CD4-positive, alpha-beta T cell treated with Interleukin-17A for 1 hour (primary cell): ENCODE data around the gene ATP8B4.
"Not testable (repeated sequence)": the region's sequence is repeated elsewhere in the genome, so short reads cannot be mapped to it uniquely, and the experiment has no call there.

Experiments used
- DNase-seq: peaks from one replicate; pipeline ENCODE4 v3.0.0-alpha.2; 2020

ATP8B4 gene

DNA sequence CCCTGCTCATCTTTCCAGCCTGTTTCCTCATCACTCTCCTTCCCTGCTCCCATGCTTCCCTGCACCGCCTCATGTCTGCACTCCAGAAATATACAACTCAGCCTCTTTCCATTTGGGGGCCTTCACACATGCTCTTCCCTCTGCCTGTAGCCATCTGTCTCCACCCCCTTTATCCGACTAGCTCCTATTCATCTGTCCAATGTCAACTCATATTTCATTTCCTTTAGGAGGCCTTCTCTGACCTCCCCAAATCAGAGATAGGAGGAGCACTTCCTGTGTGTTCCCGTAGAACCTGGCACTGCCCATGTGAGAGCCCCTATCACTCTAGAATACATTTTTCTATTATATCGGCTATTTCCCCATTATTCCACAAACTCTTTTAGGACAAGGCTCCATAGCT, 10.6 kb downstream of the ATP8B4 start:
- no peak for DNase-seq

DNA sequence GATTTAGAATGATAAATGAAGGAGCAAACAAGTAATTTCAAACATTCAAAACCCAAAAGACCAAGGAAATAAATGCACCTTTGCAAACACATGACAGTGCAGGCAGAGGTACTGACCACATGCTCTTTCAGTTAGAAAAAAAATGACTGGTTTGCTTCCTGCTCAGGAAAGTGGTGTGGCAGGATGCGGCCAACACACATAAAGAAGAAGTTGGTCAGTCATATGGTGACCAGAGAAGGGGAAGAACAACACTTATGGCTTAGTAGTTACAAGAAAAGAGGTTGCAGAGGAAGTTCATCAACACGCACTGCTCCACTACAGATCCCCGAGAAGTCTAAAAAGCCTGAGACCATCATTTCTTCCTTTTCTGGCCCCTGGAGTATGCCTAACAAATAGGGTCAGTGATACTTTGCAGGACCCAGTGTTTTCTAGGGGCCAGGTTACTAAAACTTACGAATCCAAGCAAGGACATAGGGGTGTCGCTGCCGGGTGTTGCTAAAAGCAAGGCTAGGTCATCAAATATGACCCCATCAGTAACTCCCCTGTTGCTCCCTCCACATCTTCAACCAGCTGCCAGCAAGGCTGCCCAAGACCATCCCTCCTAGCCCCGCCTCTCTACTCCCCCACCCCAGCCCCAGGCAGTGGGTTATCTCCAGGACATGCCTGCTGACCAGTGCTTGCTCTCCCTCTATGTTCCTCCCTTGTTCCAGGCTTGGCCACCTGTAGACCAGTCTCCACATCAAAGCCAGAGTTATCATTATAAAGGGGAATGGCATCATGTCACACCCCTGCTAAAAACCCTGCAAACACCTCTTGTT, 11.2 kb downstream of the ATP8B4 start:
- DNase-seq: peak; percentile 41

DNA sequence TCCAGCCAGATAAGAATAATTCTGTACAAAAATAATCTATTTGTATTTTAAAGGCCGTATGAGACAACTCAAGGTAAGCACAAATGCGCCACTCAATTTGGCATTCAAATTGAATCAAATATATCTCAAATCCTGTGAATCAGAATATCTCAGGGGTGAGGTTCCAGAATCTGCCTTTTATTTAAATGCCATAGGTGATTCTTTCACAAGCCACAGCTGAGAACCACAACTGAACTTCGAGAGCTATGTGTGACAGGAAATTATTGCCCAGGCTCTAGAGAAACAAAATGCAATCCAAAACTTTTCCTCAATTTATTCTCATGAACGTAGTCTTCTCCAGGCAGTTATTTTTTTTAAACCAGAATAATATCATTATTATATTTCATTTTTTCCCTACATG, 11.9 kb downstream of the ATP8B4 start:
- DNase-seq: no peak

DNA sequence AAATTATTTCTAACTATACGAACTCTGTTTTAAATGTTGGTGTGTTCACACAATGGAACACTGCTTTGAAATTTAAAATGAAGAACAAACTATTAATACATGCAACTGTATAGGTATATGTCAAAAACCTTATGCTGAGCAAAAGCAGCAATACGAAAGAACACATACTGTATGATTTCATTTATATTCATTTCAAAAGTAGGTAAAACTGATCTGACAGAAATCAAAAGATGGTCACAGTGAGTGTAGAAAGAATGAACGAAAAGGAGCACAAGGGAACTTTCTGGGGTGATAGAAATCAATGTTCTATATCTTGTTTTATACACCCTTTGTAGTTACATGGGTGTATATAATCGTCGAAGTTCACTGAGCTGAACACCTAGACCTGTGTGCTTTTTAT, 12.6 kb downstream of the ATP8B4 start:
- no peak for DNase-seq

DNA sequence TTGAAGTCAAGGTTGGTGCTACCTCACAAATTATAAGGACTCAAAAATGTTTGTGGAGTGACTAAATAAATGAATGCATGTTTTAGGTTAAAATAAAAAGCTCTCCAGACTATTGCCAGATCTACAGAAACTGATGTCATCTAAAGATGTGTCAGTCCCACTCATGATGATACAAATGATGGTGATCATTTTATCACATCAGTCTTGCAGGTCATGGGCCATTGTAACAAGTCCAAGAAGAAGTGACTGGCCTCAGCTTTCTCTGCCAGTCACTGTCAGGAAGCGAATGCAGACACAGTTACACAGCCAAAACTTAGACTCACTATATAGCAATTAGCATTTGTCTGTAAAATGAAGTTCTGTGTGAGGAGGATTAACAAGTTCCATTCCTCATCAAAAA, 18.5 kb downstream of the ATP8B4 start:
- no peak for DNase-seq

DNA sequence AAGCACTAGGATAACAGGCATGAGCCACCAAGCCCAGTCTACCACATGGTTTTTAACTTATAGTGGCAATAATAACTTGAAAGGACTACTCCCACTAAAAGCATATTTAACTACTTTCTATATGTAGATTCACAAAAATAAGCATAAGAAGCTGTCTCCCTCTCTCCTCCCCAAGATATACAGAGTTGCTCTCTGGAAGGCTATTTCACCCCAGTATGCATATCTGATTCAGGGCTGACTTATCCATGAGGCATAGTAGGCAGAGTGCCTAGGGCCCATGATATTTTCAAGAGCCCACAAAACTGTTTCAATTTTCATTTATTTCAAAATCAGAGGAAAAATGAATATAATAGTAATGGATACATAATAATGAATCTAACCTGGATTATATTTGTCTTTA, 20.5 kb downstream of the ATP8B4 start:
- DNase-seq: no peak

DNA sequence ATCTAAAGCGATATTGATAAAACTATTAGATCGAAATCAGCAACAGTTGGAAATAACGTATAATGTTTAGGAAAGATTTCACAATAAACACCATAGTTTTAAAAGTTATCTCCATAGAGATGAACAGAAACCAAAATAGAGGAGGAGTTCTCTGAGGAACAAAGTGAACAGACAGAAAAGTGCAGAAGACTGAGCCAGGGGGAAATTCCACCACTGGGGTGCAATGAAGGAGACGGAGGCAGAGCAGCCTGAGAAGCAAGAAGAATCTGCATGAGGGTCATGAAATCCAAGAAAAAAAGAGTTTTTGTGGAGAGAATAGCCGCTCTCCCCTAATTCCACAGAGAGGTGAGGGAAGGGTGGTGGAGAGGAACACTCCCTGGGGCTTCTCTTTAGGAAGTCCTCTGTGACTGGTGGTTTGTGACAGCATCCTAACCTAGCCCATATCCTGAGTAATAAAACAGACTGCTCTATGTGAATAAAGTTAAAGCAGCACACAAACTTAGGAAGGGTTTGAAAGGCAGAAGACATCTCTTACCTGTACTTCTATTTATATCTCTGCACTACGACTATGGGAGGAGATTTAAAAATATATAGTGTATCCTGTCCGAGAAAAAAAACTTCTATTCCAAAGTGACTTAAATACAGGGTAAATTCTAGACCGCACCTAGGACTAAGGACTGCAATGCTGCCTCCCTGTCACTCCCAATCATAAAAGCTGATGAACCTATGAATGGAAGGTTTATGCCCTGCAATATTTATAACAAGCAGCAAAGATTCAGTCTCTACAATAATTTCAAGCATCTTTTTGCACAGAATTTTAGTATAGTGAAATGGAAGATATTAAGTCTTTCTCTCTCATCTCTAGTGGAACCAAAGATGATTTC, 22.9 kb downstream of the ATP8B4 start:
- DNase-seq: no peak

DNA sequence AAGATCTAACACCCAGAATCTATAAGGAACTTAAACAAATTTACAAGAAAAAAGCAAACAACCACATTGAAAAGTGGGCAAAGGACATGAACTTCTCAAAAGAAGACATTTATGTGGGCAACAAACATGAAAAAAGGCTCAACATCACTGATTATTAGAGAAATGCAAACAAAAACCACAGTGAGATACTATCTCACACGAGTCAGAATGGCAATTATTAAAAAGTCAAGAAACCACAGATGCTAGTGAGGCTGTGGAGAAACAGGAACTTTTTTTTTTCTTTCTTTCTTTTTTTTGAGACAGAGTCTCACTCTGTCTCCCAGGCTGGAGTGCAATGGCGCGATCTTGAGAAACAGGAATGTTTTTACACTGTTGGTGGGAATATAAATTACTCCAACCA, 29.6 kb downstream of the ATP8B4 start:
- DNase-seq: not testable (repeated sequence)

DNA sequence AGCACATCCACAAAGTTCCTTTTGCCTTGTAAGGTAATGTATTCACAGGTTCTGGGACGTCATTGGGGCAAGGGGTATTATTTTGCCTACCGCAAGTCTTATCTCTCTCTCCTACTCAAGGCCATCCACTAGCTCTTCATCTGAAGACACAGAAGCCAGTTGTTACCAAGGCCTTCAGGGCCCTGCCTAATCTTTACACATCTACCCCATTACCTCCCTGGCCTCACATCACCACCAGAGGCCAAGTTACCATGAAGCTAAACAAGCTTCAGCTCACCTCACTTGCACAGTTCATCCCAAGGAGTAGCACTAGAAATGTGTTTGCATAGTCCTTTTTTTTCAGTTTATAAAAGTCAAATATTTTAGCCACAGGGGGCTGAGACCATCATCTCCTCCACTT, 34.1 kb downstream of the ATP8B4 start:
- no peak for DNase-seq

DNA sequence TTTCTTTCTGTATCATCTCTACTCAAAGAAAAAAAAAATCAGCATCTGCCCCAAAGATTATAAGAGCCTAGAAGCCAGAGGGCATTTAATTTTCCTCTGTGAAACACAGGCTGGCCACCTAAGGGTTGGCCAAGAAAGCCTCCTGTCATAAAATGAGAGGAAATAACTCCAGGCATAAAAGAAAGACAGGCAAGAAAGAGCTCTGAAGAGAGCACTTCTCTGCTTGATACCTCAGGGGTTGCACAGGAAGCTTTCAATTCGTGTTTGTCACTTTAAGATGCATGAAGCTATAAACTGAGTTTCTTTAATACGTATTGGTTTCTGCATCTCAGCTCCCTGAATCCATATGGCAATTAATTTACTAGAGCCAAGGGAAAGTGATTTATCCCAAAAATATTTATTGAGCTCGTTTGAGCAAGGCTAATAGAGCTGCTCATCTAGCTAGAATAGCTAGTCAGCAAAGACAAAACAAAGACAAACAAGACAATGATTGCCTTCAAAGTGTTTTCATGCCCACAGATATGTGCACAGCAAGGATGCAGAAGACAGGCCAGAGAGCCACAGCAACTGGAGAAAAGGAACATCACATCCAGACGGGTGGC, 35.5 kb downstream of the ATP8B4 start:
- DNase-seq: no peak

DNA sequence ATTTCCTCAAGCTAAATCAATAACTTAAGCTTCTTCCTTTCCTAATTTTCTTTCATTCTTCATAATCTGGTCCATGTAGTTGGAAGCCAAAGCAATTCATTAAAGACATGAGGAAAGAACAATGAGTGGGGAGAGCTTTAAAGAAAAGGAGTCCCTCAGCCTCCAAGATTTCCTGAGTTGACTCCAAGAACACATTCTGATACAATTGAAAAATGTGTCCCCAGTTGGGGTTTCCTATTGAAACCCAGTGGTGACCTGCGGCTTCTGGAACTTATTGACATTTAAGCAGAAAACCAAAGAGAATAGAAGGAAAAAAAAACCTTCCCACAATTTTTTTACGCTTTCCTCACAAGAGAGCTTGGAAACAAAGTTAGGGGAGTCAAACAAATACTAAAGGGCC, 37.0 kb downstream of the ATP8B4 start:
- no peak for DNase-seq

DNA sequence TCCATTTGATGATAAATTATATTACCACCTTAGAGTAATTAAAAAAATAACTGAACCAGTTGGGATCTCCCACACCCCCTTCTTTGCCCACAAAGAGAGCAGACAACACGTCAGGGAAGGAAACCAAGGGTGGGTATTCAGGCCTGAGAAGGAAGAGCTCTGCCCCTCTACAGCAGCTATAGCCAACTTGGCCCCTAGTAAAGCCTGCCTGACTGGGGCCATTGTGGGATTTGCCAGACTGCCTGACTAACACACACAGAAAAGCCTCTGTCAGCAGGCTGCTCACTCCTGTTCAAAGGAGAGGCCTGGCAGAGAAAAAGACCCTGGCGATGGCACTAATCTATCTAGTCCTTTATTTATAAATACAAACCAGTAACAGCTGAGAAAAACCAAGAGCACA, 41.4 kb downstream of the ATP8B4 start:
- DNase-seq: no peak

DNA sequence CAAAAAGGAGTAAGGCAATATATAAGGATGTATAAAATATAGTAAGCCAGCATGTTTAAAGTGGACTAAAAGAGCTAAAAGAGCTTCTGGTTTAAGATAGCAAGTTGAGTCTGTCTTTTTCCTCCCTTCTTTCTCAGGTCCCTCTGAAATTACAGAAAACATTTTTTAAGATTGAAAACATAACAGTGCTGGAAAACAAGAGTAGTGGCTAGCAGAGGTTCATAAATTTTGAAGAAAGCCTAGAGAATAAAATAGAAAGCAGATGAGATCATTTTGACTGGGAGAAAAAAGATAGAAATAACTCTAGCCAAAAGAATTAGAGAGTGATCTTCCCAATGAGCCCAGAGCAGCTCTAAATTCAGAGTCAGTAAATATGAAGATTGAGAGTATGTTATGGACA, 41.9 kb downstream of the ATP8B4 start:
- no peak for DNase-seq

DNA sequence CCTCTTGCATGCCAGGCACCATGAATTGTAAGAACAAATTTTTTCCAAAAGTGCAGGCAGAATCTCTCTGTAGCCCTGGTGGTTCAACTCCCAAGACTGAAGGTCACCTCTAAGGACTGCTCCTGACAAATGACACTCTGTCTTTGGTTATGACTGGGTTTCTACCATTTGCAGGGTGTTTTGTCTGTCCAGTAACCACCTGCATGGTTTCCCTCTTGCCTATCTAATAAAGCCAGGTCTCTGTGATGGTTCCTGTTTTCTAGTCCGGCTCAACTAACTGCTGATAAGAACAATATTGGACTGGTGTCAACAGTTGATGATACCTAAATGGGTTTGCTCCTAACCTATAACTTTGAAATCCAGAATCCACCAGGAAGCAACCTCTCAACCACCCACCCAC, 43.7 kb downstream of the ATP8B4 start:
- no peak for DNase-seq

DNA sequence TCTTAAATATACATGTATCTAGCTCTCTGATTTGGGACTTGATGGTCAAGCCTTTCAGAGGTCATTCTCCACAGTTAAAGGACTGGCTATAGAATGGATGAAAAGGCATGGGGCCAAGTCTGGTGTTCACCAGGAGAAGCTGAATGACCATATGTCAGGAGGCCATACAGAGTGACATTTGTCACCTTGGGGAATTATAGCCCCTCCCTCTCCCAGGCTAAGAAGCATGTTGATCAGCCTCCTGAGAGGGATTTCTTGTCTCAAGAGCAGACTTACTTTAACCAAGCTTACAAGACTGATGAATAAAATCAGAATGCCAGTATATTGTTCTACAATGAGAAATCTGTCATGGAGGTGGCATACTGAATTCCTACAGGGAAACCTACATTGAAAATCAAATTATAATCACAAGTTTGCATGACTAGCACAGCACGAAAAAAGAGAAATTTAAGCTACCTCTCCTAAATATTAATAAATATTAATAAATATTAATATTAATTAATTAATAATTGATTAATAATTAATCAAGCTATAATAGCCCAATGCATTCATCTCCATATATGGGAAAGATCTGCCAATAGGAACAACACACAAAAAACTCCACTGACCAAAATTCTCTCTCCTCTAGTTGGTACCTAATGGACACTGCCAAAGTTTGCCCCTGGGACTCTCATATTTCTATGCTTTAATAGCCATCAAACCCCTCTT, 47.3 kb downstream of the ATP8B4 start:
- no peak for DNase-seq

DNA sequence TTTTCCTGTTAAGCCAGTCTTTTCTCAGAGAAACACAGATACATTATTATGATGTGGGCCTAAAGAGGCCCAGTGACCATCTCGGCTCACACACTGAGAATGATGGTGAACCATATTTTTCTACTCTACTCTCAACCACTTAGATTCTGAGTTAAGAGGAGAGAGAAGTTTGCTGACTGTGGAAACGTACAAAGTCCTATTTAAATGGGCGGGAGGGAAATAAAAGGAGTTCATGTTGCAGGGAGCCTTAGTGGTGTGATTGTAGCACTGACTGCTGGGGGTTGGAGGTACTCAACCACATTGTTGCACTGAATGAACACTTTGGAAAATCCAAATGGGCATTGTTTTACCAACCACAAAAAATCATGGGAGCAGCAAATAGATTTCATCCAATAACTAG, 51.0 kb downstream of the ATP8B4 start:
- no peak for DNase-seq

DNA sequence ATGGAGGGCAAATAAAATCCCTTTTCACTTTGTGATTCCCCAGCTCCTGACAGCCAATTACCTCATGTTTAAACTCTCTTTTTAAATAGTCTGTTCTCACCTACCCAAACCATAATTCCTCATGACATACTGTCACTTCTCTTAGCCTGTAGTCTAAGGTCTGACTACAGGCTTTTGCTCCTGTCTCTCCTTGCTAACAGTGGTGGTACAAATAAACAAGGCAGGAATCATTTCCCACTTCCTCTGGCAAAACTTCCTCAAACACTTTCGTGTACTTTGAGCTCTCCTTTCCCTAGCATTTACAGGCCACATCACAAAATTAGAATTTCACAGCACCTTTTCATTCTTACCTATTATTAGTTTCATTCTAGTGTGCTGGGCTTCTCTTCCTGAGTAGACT, 51.8 kb downstream of the ATP8B4 start:
- DNase-seq: no peak

DNA sequence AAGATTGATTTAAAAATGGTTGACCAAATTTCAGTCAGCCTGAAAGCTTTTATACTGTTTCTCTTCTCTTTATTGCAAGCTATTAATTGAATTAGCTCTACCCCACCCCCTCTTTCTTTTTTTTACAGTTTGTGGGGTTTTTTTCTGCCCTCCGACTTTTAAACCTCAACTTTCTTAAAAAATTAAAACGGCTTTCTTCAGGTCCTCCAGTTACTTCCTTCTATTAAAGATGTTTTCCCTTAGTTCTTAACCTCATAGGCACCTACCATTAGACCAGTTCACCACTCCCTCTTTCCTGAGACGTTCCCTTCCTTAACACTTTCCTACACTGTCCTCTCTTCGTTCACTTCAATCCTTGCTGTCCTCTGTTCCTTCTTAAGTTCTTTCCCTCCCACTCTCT, 52.4 kb downstream of the ATP8B4 start:
- no peak for DNase-seq

DNA sequence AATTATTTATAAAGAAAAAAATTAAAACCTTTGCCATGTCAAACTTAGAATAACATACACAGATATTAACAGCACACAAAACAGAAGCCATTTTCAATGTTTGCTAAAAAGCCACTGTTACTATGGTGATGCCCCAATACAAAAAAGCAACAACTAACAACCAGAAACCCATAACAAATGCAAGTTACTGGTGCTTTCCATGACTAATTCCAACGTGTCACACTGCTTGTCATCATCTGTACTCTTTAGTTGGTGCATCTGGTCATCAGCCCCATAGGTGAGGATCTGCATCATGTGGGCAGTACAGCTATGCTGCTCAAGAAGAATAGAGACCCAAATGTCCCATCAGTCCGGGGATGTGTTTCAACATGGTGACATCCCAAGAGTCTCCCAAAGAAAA, 52.8 kb downstream of the ATP8B4 start:
- DNase-seq: peak; percentile 38

DNA sequence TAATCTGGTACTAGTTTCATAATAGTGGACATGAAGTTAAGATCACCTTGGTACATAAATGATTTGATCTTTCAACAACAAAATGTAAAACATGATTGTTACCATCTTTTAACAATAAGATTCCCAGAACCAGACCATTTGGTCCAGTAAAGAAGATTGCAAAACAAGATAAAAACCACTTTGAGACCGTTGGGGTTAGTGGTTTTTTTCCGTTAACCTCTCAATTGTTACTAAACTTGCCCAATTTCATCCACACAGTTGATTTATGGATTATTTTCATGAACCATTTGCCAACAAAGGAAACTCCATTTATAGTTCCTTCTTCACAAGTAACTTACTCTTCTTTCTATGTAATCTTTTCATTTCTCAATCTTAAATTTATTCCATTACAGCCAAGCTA, 53.8 kb downstream of the ATP8B4 start:
- no peak for DNase-seq

DNA sequence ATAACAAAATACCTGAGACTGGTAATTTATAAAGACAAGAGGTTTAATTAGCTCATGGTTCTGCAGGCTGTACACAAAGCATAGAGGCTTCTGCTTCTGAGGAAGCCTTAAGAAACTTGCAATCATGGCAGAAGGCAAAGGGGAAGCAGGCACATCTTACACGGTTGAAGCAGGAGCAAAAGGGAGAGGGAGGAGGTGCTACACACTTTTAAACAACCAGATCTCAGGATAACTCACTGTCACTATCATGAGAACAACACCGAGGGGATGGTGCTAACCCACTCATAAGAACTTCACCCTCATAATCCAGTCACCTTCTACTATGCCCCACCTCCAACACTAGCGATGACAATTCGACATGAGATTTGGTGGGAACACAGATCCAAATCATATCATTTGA, 54.4 kb downstream of the ATP8B4 start:
- DNase-seq: no peak

DNA sequence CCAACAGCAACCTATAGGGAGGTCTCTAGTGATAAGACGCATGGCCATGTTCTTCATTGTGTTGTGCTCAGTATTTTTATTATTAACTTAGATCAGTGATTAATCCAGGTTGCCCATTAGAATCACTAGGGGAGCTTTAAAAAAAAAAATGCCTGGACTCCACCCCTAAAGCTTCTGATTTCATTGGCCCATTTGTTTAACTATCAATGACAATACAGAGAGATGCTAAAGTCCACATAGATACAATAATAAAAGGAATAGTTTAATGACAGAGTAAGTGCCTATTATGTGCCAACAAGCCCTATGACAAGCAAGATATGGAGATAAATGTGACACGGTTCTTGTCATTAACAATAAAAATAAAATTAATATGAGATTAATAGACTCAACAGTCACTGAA, 55.8 kb downstream of the ATP8B4 start:
- no peak for DNase-seq

DNA sequence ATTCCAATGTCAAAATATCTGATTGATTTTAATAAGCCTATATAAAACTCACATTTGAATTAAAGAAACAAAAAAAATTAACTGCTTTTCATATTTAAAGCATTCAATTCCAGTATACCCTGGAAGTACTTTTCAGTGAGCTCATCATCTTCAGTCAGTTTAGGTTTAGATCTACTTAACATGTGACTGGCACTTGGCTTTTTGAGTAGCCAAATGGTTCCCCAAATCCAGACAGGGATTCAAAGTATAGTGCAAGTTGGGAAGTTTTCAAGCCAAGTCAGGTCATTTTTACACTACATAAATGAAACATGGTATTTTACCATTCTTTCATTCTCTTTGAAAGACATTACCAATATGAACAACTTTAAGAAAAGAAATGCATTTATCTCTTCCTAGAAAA, 57.5 kb downstream of the ATP8B4 start:
- DNase-seq: no peak
